ENCODE data around the gene ANKLE1.

Gene ANKLE1

DNA sequence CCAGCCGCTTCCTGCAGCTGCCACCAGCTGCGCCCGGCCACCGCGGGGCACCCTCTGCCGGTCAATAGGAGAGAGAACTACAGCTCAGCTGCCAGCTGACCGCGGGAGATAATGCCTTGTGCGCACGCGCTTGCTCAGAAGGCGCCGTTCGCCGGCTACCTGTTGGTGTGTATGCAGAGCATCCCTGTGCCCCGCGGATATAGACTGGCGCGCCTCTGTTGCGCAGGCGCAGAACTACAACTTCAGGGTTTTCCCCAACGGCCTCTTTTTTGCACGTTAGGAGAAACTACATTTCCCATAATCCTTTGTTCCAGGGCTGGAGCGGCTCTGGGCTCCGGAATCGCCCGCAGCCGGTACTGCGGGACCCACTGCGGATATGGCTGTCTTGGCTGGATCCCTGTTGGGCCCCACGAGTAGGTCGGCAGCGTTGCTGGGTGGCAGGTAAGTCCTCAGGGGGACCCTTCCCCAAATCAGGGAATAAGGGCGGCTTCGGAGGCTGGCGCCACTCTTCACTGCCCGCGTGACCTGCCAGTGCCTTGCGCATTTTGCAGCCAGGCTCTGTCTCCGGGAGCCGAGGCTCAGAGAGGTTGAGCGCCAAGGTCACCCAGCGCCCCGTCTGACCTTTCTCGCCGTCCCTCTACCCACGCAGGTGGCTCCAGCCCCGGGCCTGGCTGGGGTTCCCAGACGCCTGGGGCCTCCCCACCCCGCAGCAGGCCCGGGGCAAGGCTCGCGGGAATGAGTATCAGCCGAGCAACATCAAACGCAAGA lies 24.0 kb downstream of the ANKLE1 start, which contains the start of gene MRPL34 (continued):
- TF ChIP-seq, protein P1, sequence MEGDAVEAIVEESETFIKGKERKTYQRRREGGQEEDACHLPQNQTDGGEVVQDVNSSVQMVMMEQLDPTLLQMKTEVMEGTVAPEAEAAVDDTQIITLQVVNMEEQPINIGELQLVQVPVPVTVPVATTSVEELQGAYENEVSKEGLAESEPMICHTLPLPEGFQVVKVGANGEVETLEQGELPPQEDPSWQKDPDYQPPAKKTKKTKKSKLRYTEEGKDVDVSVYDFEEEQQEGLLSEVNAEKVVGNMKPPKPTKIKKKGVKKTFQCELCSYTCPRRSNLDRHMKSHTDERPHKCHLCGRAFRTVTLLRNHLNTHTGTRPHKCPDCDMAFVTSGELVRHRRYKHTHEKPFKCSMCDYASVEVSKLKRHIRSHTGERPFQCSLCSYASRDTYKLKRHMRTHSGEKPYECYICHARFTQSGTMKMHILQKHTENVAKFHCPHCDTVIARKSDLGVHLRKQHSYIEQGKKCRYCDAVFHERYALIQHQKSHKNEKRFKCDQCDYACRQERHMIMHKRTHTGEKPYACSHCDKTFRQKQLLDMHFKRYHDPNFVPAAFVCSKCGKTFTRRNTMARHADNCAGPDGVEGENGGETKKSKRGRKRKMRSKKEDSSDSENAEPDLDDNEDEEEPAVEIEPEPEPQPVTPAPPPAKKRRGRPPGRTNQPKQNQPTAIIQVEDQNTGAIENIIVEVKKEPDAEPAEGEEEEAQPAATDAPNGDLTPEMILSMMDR (tag by site-specific recombination; IDR thresholded peaks at IDR 0.05), result peak; percentile 100
- TF ChIP-seq ZNF114 (tag by site-specific recombination; IDR thresholded peaks at IDR 0.05), result no peak
- no peak for TF ChIP-seq ZNF155 (tag by site-specific recombination; IDR thresholded peaks at IDR 0.05)
- TF ChIP-seq ZNF792 (tag by site-specific recombination; IDR thresholded peaks at IDR 0.05), result 0 out of 2 replicates have a peak, but pooled peaks have one; percentile 22
- no peak for TF ChIP-seq ZNF404 (tag by site-specific recombination; IDR thresholded peaks at IDR 0.05)
- TF ChIP-seq ZNF335 (tag by site-specific recombination; conservative IDR thresholded peaks at IDR 0.05), result peak; percentile 100
- peak; percentile 86 for TF ChIP-seq SP2 (tag by site-specific recombination; IDR thresholded peaks at IDR 0.05)
- no peak for TF ChIP-seq ZNF214 (tag by site-specific recombination; IDR thresholded peaks at IDR 0.05; ENCODE audit: borderline replicate concordance)
- TF ChIP-seq ZNF768 (tag by site-specific recombination; IDR thresholded peaks at IDR 0.05), result peak; percentile 98; the same call in 1 of the 2 replicates
- no peak for TF ChIP-seq ZNF514 (tag by site-specific recombination; IDR thresholded peaks at IDR 0.05)
- TF ChIP-seq ZNF561 (tag by site-specific recombination; IDR thresholded peaks at IDR 0.05; ENCODE audit: borderline replicate concordance), result peak; percentile 80
- no peak for TF ChIP-seq ZNF211 (tag by site-specific recombination; IDR thresholded peaks at IDR 0.05; ENCODE audit: low read depth)
- TF ChIP-seq ZNF596 (tag by site-specific recombination; IDR thresholded peaks at IDR 0.05), result peak; percentile 45; the same call in 1 of the 2 replicates
- peak; percentile 99 for TF ChIP-seq ZIC2 (tag by site-specific recombination; IDR thresholded peaks at IDR 0.05)
- peak; percentile 97 for TF ChIP-seq GLIS1 (tag by site-specific recombination; IDR thresholded peaks at IDR 0.05)
- no peak for TF ChIP-seq ZNF16 (tag by site-specific recombination; IDR thresholded peaks at IDR 0.05; ENCODE audit: low read depth)
- TF ChIP-seq OVOL3 (tag by site-specific recombination; IDR thresholded peaks at IDR 0.05), result no peak
- TF ChIP-seq ZNF23 (tag by site-specific recombination; IDR thresholded peaks at IDR 0.05; ENCODE audit: borderline replicate concordance), result no peak
- TF ChIP-seq ZNF10 (tag by site-specific recombination; IDR thresholded peaks at IDR 0.05), result no peak
- no peak; the same call in 1 of the 2 replicates for TF ChIP-seq ZNF24 (tag by site-specific recombination; IDR thresholded peaks at IDR 0.05)
- peak; percentile 9 for TF ChIP-seq GLIS2 (tag by site-specific recombination; IDR thresholded peaks at IDR 0.05)
- TF ChIP-seq, protein P2, sequence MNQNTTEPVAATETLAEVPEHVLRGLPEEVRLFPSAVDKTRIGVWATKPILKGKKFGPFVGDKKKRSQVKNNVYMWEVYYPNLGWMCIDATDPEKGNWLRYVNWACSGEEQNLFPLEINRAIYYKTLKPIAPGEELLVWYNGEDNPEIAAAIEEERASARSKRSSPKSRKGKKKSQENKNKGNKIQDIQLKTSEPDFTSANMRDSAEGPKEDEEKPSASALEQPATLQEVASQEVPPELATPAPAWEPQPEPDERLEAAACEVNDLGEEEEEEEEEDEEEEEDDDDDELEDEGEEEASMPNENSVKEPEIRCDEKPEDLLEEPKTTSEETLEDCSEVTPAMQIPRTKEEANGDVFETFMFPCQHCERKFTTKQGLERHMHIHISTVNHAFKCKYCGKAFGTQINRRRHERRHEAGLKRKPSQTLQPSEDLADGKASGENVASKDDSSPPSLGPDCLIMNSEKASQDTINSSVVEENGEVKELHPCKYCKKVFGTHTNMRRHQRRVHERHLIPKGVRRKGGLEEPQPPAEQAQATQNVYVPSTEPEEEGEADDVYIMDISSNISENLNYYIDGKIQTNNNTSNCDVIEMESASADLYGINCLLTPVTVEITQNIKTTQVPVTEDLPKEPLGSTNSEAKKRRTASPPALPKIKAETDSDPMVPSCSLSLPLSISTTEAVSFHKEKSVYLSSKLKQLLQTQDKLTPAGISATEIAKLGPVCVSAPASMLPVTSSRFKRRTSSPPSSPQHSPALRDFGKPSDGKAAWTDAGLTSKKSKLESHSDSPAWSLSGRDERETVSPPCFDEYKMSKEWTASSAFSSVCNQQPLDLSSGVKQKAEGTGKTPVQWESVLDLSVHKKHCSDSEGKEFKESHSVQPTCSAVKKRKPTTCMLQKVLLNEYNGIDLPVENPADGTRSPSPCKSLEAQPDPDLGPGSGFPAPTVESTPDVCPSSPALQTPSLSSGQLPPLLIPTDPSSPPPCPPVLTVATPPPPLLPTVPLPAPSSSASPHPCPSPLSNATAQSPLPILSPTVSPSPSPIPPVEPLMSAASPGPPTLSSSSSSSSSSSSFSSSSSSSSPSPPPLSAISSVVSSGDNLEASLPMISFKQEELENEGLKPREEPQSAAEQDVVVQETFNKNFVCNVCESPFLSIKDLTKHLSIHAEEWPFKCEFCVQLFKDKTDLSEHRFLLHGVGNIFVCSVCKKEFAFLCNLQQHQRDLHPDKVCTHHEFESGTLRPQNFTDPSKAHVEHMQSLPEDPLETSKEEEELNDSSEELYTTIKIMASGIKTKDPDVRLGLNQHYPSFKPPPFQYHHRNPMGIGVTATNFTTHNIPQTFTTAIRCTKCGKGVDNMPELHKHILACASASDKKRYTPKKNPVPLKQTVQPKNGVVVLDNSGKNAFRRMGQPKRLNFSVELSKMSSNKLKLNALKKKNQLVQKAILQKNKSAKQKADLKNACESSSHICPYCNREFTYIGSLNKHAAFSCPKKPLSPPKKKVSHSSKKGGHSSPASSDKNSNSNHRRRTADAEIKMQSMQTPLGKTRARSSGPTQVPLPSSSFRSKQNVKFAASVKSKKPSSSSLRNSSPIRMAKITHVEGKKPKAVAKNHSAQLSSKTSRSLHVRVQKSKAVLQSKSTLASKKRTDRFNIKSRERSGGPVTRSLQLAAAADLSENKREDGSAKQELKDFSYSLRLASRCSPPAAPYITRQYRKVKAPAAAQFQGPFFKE (tag by site-specific recombination; IDR thresholded peaks at IDR 0.05; ENCODE audit: borderline replicate concordance), result no peak
- TF ChIP-seq HOXD13 (CRISPR knock-in tag; IDR thresholded peaks at IDR 0.05; ENCODE audit: borderline replicate concordance), result no peak

Data from HEK293 (cell line).